Stimulated activated CD8-positive, alpha-beta memory T cell treated with anti-CD3 and anti-CD28 coated beads, Interleukin-15, amount 100 ng/mL, for 48 hours (primary cell): ENCODE measurements around the gene ANKRD6.

ENCODE experiments used
- DNase-seq, 2 donors: peaks; one replicate each; pipeline ENCODE4 v3.0.0-alpha.2; 2020; ENCODE audit warnings: low read depth in 2 of 2

Gene ANKRD6

GRCh38 chr6:89471287-89471867 is 38.4 kb downstream of the ANKRD6 start:
- DNase-seq, result no peak

- DNase-seq, result no peak
These were observed 42.1 kb downstream of the ANKRD6 start for GRCh38 chr6:89475101-89475500.

GRCh38 chr6:89475634-89476033 is 42.7 kb downstream of the ANKRD6 start:
- DNase-seq, result no peak

GRCh38 chr6:89479897-89480296 is 46.9 kb downstream of the ANKRD6 start:
- DNase-seq, result no peak

GRCh38 chr6:89481695-89482094 is 48.7 kb downstream of the ANKRD6 start:
- no peak for DNase-seq

- no peak for DNase-seq
These were observed 49.2 kb downstream of the ANKRD6 start for GRCh38 chr6:89482126-89482525.

GRCh38 chr6:89483111-89483720 is 50.3 kb downstream of the ANKRD6 start:
- DNase-seq, result no peak

- no peak for DNase-seq
These were observed 52.4 kb downstream of the ANKRD6 start for GRCh38 chr6:89485320-89485719.

- DNase-seq, result no peak
These were observed 54.9 kb downstream of the ANKRD6 start for GRCh38 chr6:89487864-89488263.

GRCh38 chr6:89488438-89488837 is 55.5 kb downstream of the ANKRD6 start:
- DNase-seq, result no peak

GRCh38 chr6:89489078-89489477 is 56.1 kb downstream of the ANKRD6 start:
- DNase-seq, result no peak

- no peak for DNase-seq
These were observed 59.2 kb downstream of the ANKRD6 start for GRCh38 chr6:89492025-89492640.

GRCh38 chr6:89494131-89494793 is 61.3 kb downstream of the ANKRD6 start:
- DNase-seq, result no peak

GRCh38 chr6:89495961-89496535 is 63.1 kb downstream of the ANKRD6 start:
- no peak for DNase-seq

- no peak for DNase-seq
These were observed 67.7 kb downstream of the ANKRD6 start for GRCh38 chr6:89500611-89501010.

GRCh38 chr6:89501222-89501621 is 68.3 kb downstream of the ANKRD6 start:
- no peak for DNase-seq

GRCh38 chr6:89501753-89502152 is 68.8 kb downstream of the ANKRD6 start:
- DNase-seq, result no peak

GRCh38 chr6:89503641-89504040 is 70.7 kb downstream of the ANKRD6 start:
- DNase-seq, result no peak

GRCh38 chr6:89505847-89506246 is 72.9 kb downstream of the ANKRD6 start:
- DNase-seq, result no peak

GRCh38 chr6:89506716-89507617 is 74.0 kb downstream of the ANKRD6 start:
- DNase-seq, result no peak

GRCh38 chr6:89508755-89509563 is 76.0 kb downstream of the ANKRD6 start:
- DNase-seq, result no peak
